Astrocyte (in vitro differentiated cells and primary cell): Measurements from ENCODE around the gene ZFP14. TPM values are rescaled to one million over a fixed set of nuclear protein-coding genes. Genes with fewer than 3 reads are reported as not detected.

Source experiments
- DNase-seq: peaks from one replicate; pipeline ENCODE4 v3.0.0-alpha.2; 2010; ENCODE audit warnings: low read depth
- FAIRE-seq: peaks from 2 replicates; lab custom pipeline; 2011; peaks lifted over from hg19 to GRCh38; lab: Jason Lieb, UNC
- H2AFZ ChIP-seq: 2 replicates; pipeline ENCODE4 v1.6.0; 2012; ENCODE audit warnings: low read depth, low read length, inconsistent platforms
- H3K27ac ChIP-seq: 2 replicates; pipeline ENCODE4 v1.5.1; 2011; ENCODE audit warnings: low read depth, low read length, inconsistent platforms
- H3K27me3 ChIP-seq: 2 replicates; pipeline ENCODE4 v1.6.0; 2011; ENCODE audit warnings: low read length, inconsistent platforms; ENCODE audit not compliant: insufficient read depth
- H3K36me3 ChIP-seq: 2 replicates; pipeline ENCODE4 v1.5.1; 2011; ENCODE audit warnings: low read length, inconsistent platforms; ENCODE audit not compliant: insufficient read depth
- H3K4me1 ChIP-seq: 2 replicates; pipeline ENCODE4 v1.5.1; 2011; ENCODE audit warnings: low read length, inconsistent platforms; ENCODE audit not compliant: insufficient read depth
- H3K4me2 ChIP-seq: 2 replicates; pipeline ENCODE4 v1.6.0; 2012; ENCODE audit warnings: low read length, inconsistent platforms
- H3K4me3 ChIP-seq: 2 replicates; pipeline ENCODE4 v1.5.1; 2011; ENCODE audit warnings: low read depth, mild to moderate bottlenecking, low read length, inconsistent platforms; ENCODE audit not compliant: insufficient read depth
- H3K79me2 ChIP-seq: 2 replicates; pipeline ENCODE4 v1.6.0; 2012; ENCODE audit warnings: mild to moderate bottlenecking, low read length, inconsistent platforms; ENCODE audit not compliant: insufficient read depth
- H3K9ac ChIP-seq: 2 replicates; pipeline ENCODE4 v1.6.0; 2012; ENCODE audit warnings: mild to moderate bottlenecking, low read length, inconsistent platforms
- H3K9me3 ChIP-seq: 2 replicates; pipeline ENCODE4 v1.5.1; 2012; ENCODE audit warnings: low read depth, mild to moderate bottlenecking, low read length, inconsistent platforms; ENCODE audit not compliant: insufficient read depth
- H4K20me1 ChIP-seq: 2 replicates; pipeline ENCODE4 v1.6.0; 2012; ENCODE audit warnings: low read length, inconsistent platforms; ENCODE audit not compliant: insufficient read depth
- H3K27ac Mint-ChIP-seq: one replicate; pipeline ENCODE4 v1.8.0; 2021; ENCODE audit warnings: mild to moderate bottlenecking, mixed read lengths; ENCODE audit not compliant: unreplicated experiment
- H3K27me3 Mint-ChIP-seq: one replicate; pipeline ENCODE4 v1.8.0; 2021; ENCODE audit warnings: low read depth, mixed read lengths; ENCODE audit not compliant: unreplicated experiment
- H3K36me3 Mint-ChIP-seq: one replicate; pipeline ENCODE4 v1.8.0; 2021; ENCODE audit warnings: low read depth, mixed read lengths; ENCODE audit not compliant: unreplicated experiment
- H3K4me1 Mint-ChIP-seq: one replicate; pipeline ENCODE4 v1.8.0; 2021; ENCODE audit warnings: low read depth, mixed read lengths; ENCODE audit not compliant: unreplicated experiment
- H3K4me3 Mint-ChIP-seq: one replicate; pipeline ENCODE4 v1.8.0; 2021; ENCODE audit warnings: mild to moderate bottlenecking, moderate library complexity, mixed read lengths; ENCODE audit not compliant: unreplicated experiment
- H3K9me3 Mint-ChIP-seq: one replicate; pipeline ENCODE4 v1.8.0; 2021; ENCODE audit warnings: mild to moderate bottlenecking, mixed read lengths; ENCODE audit not compliant: unreplicated experiment
- CTCF ChIP-seq: IDR thresholded peaks from 2 replicates; pipeline ENCODE4 v1.5.1; 2011; ENCODE audit warnings: low read depth, mild to moderate bottlenecking, inconsistent platforms, low read length, moderate library complexity; ENCODE audit not compliant: insufficient read depth
- EZH2 ChIP-seq: IDR thresholded peaks from 2 replicates; pipeline ENCODE4 v1.6.1; 2012; ENCODE audit warnings: mild to moderate bottlenecking, low read length, inconsistent platforms; ENCODE audit not compliant: insufficient read depth
- total RNA-seq: library from RNA; stranded (reverse); gene quantifications from 2 replicates; pipeline ENCODE4 v1.2.1, GENCODE V29; 2021

Gene ZFP14
- total RNA-seq, 1 donor from 2014 or later: 3.2 TPM

- H3K9me3 Mint-ChIP-seq: peaks cover 29% of the 10 kb centered on the region
- H3K9me3 ChIP-seq: peaks cover 10% of the 10 kb centered on the region
- H3K27ac ChIP-seq: no peak overlapping the region
- H3K27me3 ChIP-seq: no peaks in the 10 kb centered on the region
- TF ChIP-seq CTCF (no peak), EZH2 (no peak)
- DNase-seq (no peak), FAIRE-seq (no peak)
- H3K79me2 ChIP-seq: peaks cover 31% of the 10 kb centered on the region
- no peak overlapping the region for H3K27ac Mint-ChIP-seq
- no peak overlapping the region for H3K4me3 Mint-ChIP-seq
- H3K4me1 Mint-ChIP-seq: no peaks in the 10 kb centered on the region
- peaks cover 28% of the 10 kb centered on the region for H3K36me3 ChIP-seq
- H3K4me2 ChIP-seq: no peak overlapping the region
- no peaks in the 10 kb centered on the region for H4K20me1 ChIP-seq
- H3K4me1 ChIP-seq: no peaks in the 10 kb centered on the region
- H2AFZ ChIP-seq: no peak overlapping the region
- H3K36me3 Mint-ChIP-seq: peaks cover 61% of the 10 kb centered on the region
- H3K9ac ChIP-seq: no peak overlapping the region
- H3K4me3 ChIP-seq: no peak overlapping the region
- no peaks in the 10 kb centered on the region for H3K27me3 Mint-ChIP-seq
These were observed 29.1 kb upstream of the ZFP14 start for GRCh38 chr19:36408101-36408500.

GRCh38 chr19:36404498-36404897, 25.5 kb upstream of the ZFP14 start:
- Histone ChIP-seq H3K9me3 (peaks cover 7% of the 10 kb centered on the region), H3K4me2 (no peak overlapping the region), H3K4me3 (no peak overlapping the region), H3K27ac (no peak overlapping the region), H3K4me1 (no peaks in the 10 kb centered on the region), H3K79me2 (peaks cover 4% of the 10 kb centered on the region), H3K27me3 (no peaks in the 10 kb centered on the region), H3K9ac (no peak overlapping the region), H2AFZ (no peak overlapping the region), H3K36me3 (peaks cover 41% of the 10 kb centered on the region), H4K20me1 (no peaks in the 10 kb centered on the region)
- Mint-ChIP-seq H3K27ac (no peak overlapping the region), H3K4me1 (no peaks in the 10 kb centered on the region), H3K4me3 (no peak overlapping the region), H3K36me3 (peaks cover 62% of the 10 kb centered on the region), H3K27me3 (no peaks in the 10 kb centered on the region), H3K9me3 (peaks cover 27% of the 10 kb centered on the region)
- TF ChIP-seq CTCF (no peak), EZH2 (no peak)
- FAIRE-seq (no peak), DNase-seq (no peak)

GRCh38 chr19:36401475-36401874, 22.5 kb upstream of the ZFP14 start:
- Mint-ChIP-seq H3K4me3 (no peak overlapping the region), H3K27me3 (no peaks in the 10 kb centered on the region), H3K36me3 (peaks cover 65% of the 10 kb centered on the region), H3K4me1 (no peaks in the 10 kb centered on the region), H3K27ac (no peak overlapping the region), H3K9me3 (peaks cover 38% of the 10 kb centered on the region)
- TF ChIP-seq CTCF (no peak), EZH2 (no peak)
- no peak for DNase-seq
- Histone ChIP-seq H3K79me2 (no peaks in the 10 kb centered on the region), H3K27ac (no peak overlapping the region), H3K4me3 (no peak overlapping the region), H3K9me3 (peaks cover 5% of the 10 kb centered on the region), H3K36me3 (peaks cover 32% of the 10 kb centered on the region), H4K20me1 (no peaks in the 10 kb centered on the region), H2AFZ (no peak overlapping the region), H3K4me1 (no peaks in the 10 kb centered on the region), H3K4me2 (no peak overlapping the region), H3K9ac (no peak overlapping the region), H3K27me3 (no peaks in the 10 kb centered on the region)
- no peak for FAIRE-seq
